CD4-positive, alpha-beta T cell (primary cell): Measurements from ENCODE around the gene DNAAF2. TPM values are rescaled to one million over a fixed set of nuclear protein-coding genes. Genes with fewer than 3 reads are reported as not detected.
"Not testable (repeated sequence)": the region's sequence is repeated elsewhere in the genome, so short reads cannot be mapped to it uniquely, and the experiment has no call there.

Source experiments
- ATAC-seq: fragments of 200-7000 bp; cut with Tn5 transposase; one replicate; pipeline ENCODE4 v1.10.0; 2022; ENCODE audit warnings: mild to moderate bottlenecking; ENCODE audit not compliant: poor library complexity
- CTCF ChIA-PET: fragments of 350-600 bp; sonication (Branson Sonifier 250); formaldehyde crosslinking; loops from one replicate; lab custom pipeline; 2021; ENCODE audit warnings: antibody characterized with exemption, inconsistent platforms; lab: Charles Lee
- POLR2A ChIA-PET: fragments of 350-600 bp; sonication (Branson Sonifier 250); formaldehyde crosslinking; loops from one replicate; lab custom pipeline; 2021; ENCODE audit warnings: antibody characterized with exemption, inconsistent platforms; lab: Charles Lee
- DNase-seq, 14 experiments: peaks; one replicate each; pipeline ENCODE4 v3.0.0-alpha.2; 2013 to 2020; ENCODE audit warnings: mixed read lengths in 2 of 14
- H3K27ac ChIP-seq, 2 donors: one replicate each; pipeline versions ENCODE4 v1.5.1 to v1.7.0; 2013; ENCODE audit warnings: low read length in 2 of 2, low read depth in 1 of 2, mild to moderate bottlenecking in 1 of 2
- H3K27me3 ChIP-seq, 2 experiments: 1 replicate in 1 of 2; 2 replicates in 1 of 2; pipeline versions ENCODE4 v1.6.1 to v1.7.0; 2013; ENCODE audit warnings: low read length in 2 of 2, control low read depth in 1 of 2, mild to moderate bottlenecking in 1 of 2, moderate library complexity in 1 of 2; ENCODE audit not compliant: insufficient read depth in 2 of 2, control insufficient read depth in 1 of 2
- H3K36me3 ChIP-seq: one replicate; pipeline ENCODE4 v1.6.1; 2013; ENCODE audit warnings: low read length, control low read depth; ENCODE audit not compliant: insufficient read depth
- H3K4me1 ChIP-seq: one replicate; pipeline ENCODE4 v1.6.1; 2013; ENCODE audit warnings: low read length, control low read depth; ENCODE audit not compliant: insufficient read depth
- H3K4me3 ChIP-seq: one replicate; pipeline ENCODE4 v1.5.1; 2013; ENCODE audit warnings: mild to moderate bottlenecking, low read length, moderate library complexity
- H3K9me3 ChIP-seq, 2 experiments: 1 replicate in 1 of 2; 2 replicates in 1 of 2; pipeline versions ENCODE4 v1.6.1 to v1.7.0; 2013; ENCODE audit warnings: low read length in 2 of 2, mild to moderate bottlenecking in 2 of 2, control low read depth in 1 of 2, moderate library complexity in 1 of 2; ENCODE audit not compliant: control insufficient read depth in 1 of 2, insufficient read depth in 1 of 2
- H3K27ac Mint-ChIP-seq: one replicate; pipeline ENCODE4 v1.8.0; 2020; ENCODE audit warnings: mixed read lengths
- H3K27me3 Mint-ChIP-seq: one replicate; pipeline ENCODE4 v1.8.0; 2021; ENCODE audit warnings: mixed read lengths
- H3K36me3 Mint-ChIP-seq: one replicate; pipeline ENCODE4 v1.8.0; 2021; ENCODE audit warnings: low read depth, mixed read lengths
- H3K4me1 Mint-ChIP-seq: one replicate; pipeline ENCODE4 v1.8.0; 2021; ENCODE audit warnings: low read depth, mixed read lengths
- H3K4me3 Mint-ChIP-seq: one replicate; pipeline ENCODE4 v1.8.0; 2020; ENCODE audit warnings: mild to moderate bottlenecking, mixed read lengths
- H3K9me3 Mint-ChIP-seq: one replicate; pipeline ENCODE4 v1.8.0; 2020; ENCODE audit warnings: mixed read lengths
- intact Hi-C, 2 experiments: fragments of 100-400 bp; cut with DNase I in 1 of 2; cut with micrococcal nuclease in 1 of 2; formaldehyde crosslinking; loops; one replicate each; pipeline versions ENCODE4 v1.15.1 to v1.9.0; 2023 to 2025; cut with DNase I, micrococcal nuclease
- total RNA-seq, 174 experiments: library from RNA in 2 of 174; stranded (reverse) in 2 of 174; gene quantifications; one replicate each; pipeline ENCODE4 v1.2.3 and lab custom pipeline; 2021 to 2026
- TF ChIP-seq, protein P1 (sequence below): fragments of 200-600 bp; IDR thresholded peaks from one replicate; pipeline ENCODE4 v1.8.0; 2022; ENCODE audit warnings: antibody characterized with exemption, mild to moderate bottlenecking

DNAAF2 gene
- total RNA-seq, 2 experiments from 2014 or later = 7.5 to 8.0 TPM

DNA sequence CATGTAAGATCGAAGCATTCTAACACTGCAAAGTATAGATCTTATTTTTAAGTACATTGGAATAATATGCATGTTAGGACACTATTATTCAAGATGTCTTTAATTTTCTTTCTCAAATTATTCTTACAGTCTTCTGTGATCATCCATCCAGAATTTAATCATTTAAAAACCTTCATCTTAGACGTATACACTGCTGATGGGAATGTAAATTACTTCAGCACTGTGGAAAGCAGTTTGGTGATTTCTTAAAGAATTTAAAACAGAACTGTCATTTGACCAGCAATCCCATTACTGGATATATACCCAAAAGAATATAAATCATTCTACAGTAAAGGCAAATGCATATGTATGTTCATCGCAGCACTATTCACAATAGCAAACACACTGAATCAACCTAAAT is 45.7 kb downstream of the DNAAF2 start:
- Histone ChIP-seq H3K27ac (no peak overlapping the region), H3K36me3 (peaks cover 1% of the 10 kb centered on the region), H3K27me3 (no peaks in the 10 kb centered on the region), H3K4me3 (no peak overlapping the region), H3K4me1 (peaks cover 10% of the 10 kb centered on the region), H3K9me3 (no peaks in the 10 kb centered on the region)
- CTCF ChIA-PET = no interaction called here
- H3K27ac Mint-ChIP-seq = peak overlapping the region; percentile 33
- TF ChIP-seq, protein P1, sequence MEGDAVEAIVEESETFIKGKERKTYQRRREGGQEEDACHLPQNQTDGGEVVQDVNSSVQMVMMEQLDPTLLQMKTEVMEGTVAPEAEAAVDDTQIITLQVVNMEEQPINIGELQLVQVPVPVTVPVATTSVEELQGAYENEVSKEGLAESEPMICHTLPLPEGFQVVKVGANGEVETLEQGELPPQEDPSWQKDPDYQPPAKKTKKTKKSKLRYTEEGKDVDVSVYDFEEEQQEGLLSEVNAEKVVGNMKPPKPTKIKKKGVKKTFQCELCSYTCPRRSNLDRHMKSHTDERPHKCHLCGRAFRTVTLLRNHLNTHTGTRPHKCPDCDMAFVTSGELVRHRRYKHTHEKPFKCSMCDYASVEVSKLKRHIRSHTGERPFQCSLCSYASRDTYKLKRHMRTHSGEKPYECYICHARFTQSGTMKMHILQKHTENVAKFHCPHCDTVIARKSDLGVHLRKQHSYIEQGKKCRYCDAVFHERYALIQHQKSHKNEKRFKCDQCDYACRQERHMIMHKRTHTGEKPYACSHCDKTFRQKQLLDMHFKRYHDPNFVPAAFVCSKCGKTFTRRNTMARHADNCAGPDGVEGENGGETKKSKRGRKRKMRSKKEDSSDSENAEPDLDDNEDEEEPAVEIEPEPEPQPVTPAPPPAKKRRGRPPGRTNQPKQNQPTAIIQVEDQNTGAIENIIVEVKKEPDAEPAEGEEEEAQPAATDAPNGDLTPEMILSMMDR = no peak
- peaks cover 10% of the 10 kb centered on the region for H3K27me3 Mint-ChIP-seq
- intact Hi-C loops = loop anchor here in 1 of 2 experiments (5.0 to 10.0 kb wide), 3 partner anchors 103 to 725 kb away; partner anchors contain the start of genes DMAC2L, KLHDC1 and L2HGDH
- H3K9me3 Mint-ChIP-seq = no peaks in the 10 kb centered on the region
- H3K4me3 Mint-ChIP-seq = no peak overlapping the region
- H3K4me1 Mint-ChIP-seq = peaks cover 19% of the 10 kb centered on the region
- peaks cover 28% of the 10 kb centered on the region for H3K36me3 Mint-ChIP-seq
- DNase-seq = no peak
- no peak for ATAC-seq
- POLR2A ChIA-PET = no interaction called here

DNA sequence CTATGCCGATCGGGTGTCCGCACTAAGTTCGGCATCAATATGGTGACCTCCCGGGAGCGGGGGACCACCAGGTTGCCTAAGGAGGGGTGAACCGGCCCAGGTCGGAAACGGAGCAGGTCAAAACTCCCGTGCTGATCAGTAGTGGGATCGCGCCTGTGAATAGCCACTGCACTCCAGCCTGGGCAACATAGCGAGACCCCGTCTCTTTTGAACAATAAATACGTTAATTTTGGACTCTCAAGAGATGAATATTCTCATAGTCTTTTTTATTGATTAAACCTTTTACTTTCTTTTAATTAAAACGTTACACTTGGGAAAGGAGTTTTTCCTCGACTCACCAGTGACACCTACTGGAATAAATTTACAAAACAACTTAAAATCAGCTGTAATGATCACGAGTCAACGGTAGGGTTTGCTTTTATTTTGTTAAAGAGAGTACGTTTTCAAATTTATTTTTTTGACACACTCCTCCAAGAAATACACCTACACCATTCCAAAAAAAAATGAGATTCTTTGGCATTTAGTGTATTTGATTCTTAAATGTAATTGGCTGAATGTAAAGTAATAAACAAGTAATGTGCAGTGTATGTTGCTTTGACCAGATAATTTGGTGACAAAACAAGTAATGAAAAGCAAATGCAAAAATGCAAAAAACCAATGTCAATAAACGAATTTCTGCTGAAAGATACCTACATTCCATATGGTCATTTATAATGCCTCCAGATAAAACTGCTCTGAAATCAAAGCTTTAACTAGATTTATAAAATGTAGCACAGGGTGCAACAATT is 48.2 kb downstream of the DNAAF2 start:
- H3K27ac Mint-ChIP-seq = peak overlapping the region; percentile 99
- H3K4me3 Mint-ChIP-seq = peak overlapping the region; percentile 90
- POLR2A ChIA-PET = interaction anchor here (0.6 to 6.3 kb wide), 31 partner anchors 8 to 777 kb away, joined by 3 to 180 read pairs (median 6); partner anchors contain the start of genes DMAC2L, DNAAF2, KLHDC1 and KLHDC2
- TF ChIP-seq, protein P1 = peak; percentile 97
- Histone ChIP-seq H3K4me1 (peaks cover 26% of the 10 kb centered on the region), H3K36me3 (peaks cover 25% of the 10 kb centered on the region), H3K27ac (peak overlapping the region; percentile 93 to 95), H3K4me3 (peak overlapping the region; percentile 89), H3K27me3 (no peaks in the 10 kb centered on the region), H3K9me3 (no peaks in the 10 kb centered on the region)
- CTCF ChIA-PET = interaction anchor here (0.7 to 5.0 kb wide), 18 partner anchors 9 to 266 kb away, joined by 3 to 48 read pairs (median 4); partner anchors contain the start of genes DNAAF2, KLHDC1, KLHDC2 and LRR1
- ATAC-seq = peak; percentile 41
- H3K36me3 Mint-ChIP-seq = peaks cover 53% of the 10 kb centered on the region
- intact Hi-C loops = loop anchor here (1.0 to 10.0 kb wide), 7 partner anchors 11 to 728 kb away; partner anchors contain the start of genes DMAC2L (in 1 of the 2), DNAAF2 (in 1 of the 2), KLHDC1 (in 1 of the 2) and L2HGDH (in 1 of the 2)
- peak in 12 of 14 experiments; percentile 19 to 85 (median 32) for DNase-seq
- H3K27me3 Mint-ChIP-seq = peaks cover 10% of the 10 kb centered on the region
- no peaks in the 10 kb centered on the region for H3K9me3 Mint-ChIP-seq
- peaks cover 44% of the 10 kb centered on the region for H3K4me1 Mint-ChIP-seq

DNA sequence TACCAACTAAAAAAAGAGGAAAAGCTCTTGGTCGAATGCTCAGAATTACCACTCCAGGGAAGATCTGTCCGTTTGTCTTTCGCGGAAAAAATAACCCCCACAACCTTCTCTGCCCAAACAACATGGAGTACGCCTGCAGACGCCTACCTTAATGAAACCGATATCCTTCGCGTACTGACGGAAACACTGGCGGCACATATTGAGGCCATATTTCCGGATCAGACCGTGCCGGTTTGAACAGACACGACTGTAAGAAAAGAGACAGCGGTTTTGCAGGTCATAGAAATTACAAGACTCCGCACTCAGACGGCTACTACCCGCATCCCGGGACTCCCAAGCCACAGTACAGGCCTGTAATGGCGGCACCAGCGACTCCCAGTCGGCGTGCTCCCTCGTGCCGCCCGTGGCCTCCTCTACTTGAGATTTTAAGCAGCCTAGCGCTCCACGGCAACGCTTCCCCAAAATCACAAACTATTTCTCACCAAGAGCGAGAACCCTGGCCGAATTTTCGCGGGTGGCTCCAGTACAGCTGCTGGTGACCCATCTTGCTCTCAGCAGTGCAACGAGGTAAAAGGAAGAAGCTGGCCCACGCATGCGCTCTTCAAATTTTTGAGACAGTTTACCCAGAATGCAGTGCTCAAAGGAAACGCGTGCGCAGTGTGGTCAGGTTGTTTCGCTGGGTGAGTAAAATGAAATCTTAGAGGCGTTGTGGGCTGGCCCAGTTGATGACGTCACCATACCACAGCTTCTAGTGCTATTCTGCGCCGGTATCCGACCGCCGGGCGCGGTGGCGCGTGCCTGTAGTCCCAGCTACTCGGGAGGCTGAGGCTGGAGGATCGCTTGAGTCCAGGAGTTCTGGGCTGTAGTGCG is 49.0 kb downstream of the DNAAF2 start, which contains the start of gene RPS29:
Gene RPS29, minus strand, starts transcription at position 578 of the 870 bp plus-strand sequence. Its CDS starts 34 bp downstream, at position 544.
- peaks cover 33% of the 10 kb centered on the region for H3K4me1 ChIP-seq
- intact Hi-C loops = loop anchor here (1.0 to 10.0 kb wide), 8 partner anchors 12 to 729 kb away; partner anchors contain the start of genes DMAC2L (in 1 of the 2), DNAAF2 (in 1 of the 2), KLHDC1 (in 1 of the 2) and L2HGDH (in 1 of the 2)
- CTCF ChIA-PET = interaction anchor here (1.0 to 5.0 kb wide), 16 partner anchors 9 to 265 kb away, joined by 3 to 48 read pairs (median 5); partner anchors contain the start of genes DNAAF2, KLHDC1, KLHDC2 and LRR1
- Mint-ChIP-seq H3K27me3 (peaks cover 10% of the 10 kb centered on the region), H3K4me3 (peak within 1 kb of the TSS; percentile 90), H3K9me3 (no peaks in the 10 kb centered on the region), H3K4me1 (peaks cover 52% of the 10 kb centered on the region), H3K27ac (peak within 1 kb of the TSS; percentile 99), H3K36me3 (peaks cover 61% of the 10 kb centered on the region)
- POLR2A ChIA-PET = interaction anchor here (0.6 to 6.3 kb wide), 32 partner anchors 9 to 777 kb away, joined by 3 to 180 read pairs (median 6); partner anchors contain the start of genes DMAC2L, DNAAF2, KLHDC1 and KLHDC2
- ATAC-seq (peak; percentile 77), DNase-seq (peak; percentile 95 to 100 (median 98))
- H3K27ac ChIP-seq = peak within 1 kb of the TSS; percentile 93 to 95
- no peaks in the 10 kb centered on the region for H3K9me3 ChIP-seq
- H3K4me3 ChIP-seq = peak within 1 kb of the TSS; percentile 89
- TF ChIP-seq, protein P1 = no peak
- H3K36me3 ChIP-seq = peaks cover 33% of the 10 kb centered on the region
- H3K27me3 ChIP-seq = no peaks in the 10 kb centered on the region

DNA sequence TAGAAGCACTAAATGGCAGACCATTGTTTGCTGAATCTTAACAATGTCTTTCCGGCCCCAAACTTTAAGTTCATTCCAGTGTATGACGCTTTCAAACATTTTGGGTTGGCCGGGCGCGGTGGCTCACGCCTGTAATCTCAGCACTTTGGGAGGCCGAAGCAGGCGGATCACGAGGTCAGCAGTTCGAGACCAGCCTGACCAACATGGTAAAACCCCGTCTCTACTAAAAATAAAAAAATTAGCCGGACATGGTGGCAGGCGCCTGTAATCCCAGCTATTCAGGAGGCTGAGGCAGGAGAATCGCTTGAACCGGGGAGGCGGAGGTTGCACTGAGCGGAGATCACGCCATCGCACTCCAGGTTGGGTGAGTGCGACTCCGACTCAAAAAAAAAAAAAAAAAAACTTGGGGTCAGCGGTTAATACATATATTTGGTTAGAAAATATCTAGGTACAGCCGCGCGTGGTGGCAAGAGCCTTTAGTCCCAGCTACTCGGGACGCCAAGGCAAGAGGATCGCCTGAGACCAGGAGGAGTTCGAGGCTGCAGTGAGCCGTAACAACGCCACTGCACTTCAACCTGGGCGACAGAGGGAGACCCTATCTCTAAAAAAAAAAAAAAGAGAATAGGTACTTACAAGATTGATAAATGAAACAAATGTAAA is 49.9 kb downstream of the DNAAF2 start:
- peak overlapping the region; percentile 99 for H3K27ac Mint-ChIP-seq
- peaks cover 65% of the 10 kb centered on the region for H3K36me3 Mint-ChIP-seq
- peaks cover 34% of the 10 kb centered on the region for H3K36me3 ChIP-seq
- not testable (repeated sequence) for ATAC-seq, H3K27me3 ChIP-seq, H3K9me3 ChIP-seq, H3K9me3 Mint-ChIP-seq
- H3K27me3 Mint-ChIP-seq = peaks cover 10% of the 10 kb centered on the region
- H3K4me3 ChIP-seq = peak overlapping the region; percentile 89
- H3K4me3 Mint-ChIP-seq = peak overlapping the region; percentile 90
- peaks cover 57% of the 10 kb centered on the region for H3K4me1 Mint-ChIP-seq
- POLR2A ChIA-PET = interaction anchor here (0.6 to 6.3 kb wide), 16 partner anchors 13 to 658 kb away, joined by 3 to 180 read pairs (median 16); partner anchors contain the start of genes DNAAF2, KLHDC1, KLHDC2 and LRR1
- peak in 3 of 14 experiments; percentile 22 to 43 (median 33) for DNase-seq
- peaks cover 38% of the 10 kb centered on the region for H3K4me1 ChIP-seq
- CTCF ChIA-PET = interaction anchor here (0.6 to 5.0 kb wide), 4 partner anchors 35 to 196 kb away, joined by 4 to 48 read pairs (median 6); partner anchors contain the start of genes DNAAF2, MGAT2 and RPL36AL
- intact Hi-C loops = loop anchor here in 1 of 2 experiments (2.0 to 10.0 kb wide), 4 partner anchors 34 to 730 kb away; partner anchors contain the start of genes DMAC2L, KLHDC1 and L2HGDH
- H3K27ac ChIP-seq = peak overlapping the region; percentile 93 to 95
